ENCODE results near the gene C11orf65. TPM values are rescaled to one million over a fixed set of nuclear protein-coding genes. Genes with fewer than 3 reads are reported as not detected.

The C11orf65 gene
- polyA plus RNA-seq, 3 donors, result not detected

DNA sequence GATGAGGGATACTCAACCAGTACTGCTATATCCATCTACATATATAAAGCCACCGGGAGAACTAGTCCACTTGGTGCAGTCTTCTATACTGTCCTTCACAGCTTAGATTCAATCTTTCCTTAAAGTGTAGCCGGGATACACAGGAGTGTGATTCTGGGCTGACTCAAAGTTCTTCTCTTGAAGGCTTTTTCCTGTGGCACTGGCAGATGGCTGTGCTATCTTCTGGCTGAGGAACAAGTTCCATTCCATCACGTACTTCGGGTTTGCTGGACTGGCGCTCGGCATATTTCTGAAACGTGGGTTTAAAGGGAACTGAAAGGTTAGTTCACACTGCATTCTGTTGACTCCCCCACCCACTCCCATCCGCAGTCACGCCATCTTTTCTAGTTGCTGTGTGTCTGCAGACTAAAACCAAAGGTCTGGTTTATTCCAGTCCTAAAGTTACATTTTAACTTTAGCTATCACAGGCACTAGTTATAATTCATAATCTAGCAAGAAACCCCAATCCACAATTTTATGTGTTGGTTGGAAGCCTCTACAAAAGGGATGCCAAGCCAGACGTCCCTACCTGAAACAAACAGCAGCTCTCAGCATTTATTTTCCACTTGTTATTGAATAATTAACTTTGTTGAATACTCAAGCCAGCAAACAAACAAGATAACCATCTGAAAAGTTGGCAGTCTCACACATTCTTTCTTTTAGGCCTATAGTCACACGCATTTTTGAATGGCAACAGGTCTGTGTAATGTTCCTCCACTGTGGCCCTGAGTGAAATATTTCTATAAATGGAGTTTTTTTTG, 7.5 kb upstream of the C11orf65 start:
- Histone ChIP-seq H3K79me2 (ENCODE audit: insufficient read depth, low read length) (no peaks in the 10 kb centered on the region), H3K27me3 (ENCODE audit: control insufficient read depth in 2 of 2, insufficient read depth in 2 of 2, low read length in 2 of 2) (no peaks in the 10 kb centered on the region), H4K20me1 (ENCODE audit: insufficient read depth, low read length) (no peaks in the 10 kb centered on the region), H3K4me2 (replicated peaks; ENCODE audit: extremely low read depth, low read length, poor library complexity, severe bottlenecking) (no peak overlapping the region), H3K4me3 (replicated peaks in 1 of 3; ENCODE audit: low read depth in 2 of 3, low read length in 3 of 3) (no peak overlapping the region), H2AFZ (ENCODE audit: insufficient read depth, low read depth, low read length, poor library complexity, severe bottlenecking) (no peak overlapping the region), H3K36me3 (replicated peaks in 1 of 2; ENCODE audit: control insufficient read depth in 1 of 2, insufficient read depth in 2 of 2, low read length in 2 of 2) (peaks cover 14 to 32% of the 10 kb centered on the region in 2 donors), H3K27ac (ENCODE audit: low read depth in 1 of 2, low read length in 2 of 2) (no peak overlapping the region), H3K4me1 (ENCODE audit: control insufficient read depth in 1 of 2, insufficient read depth in 2 of 2, low read length in 2 of 2) (no peaks in the 10 kb centered on the region), H3K9me3 (replicated peaks in 1 of 2; ENCODE audit: control insufficient read depth in 1 of 2, insufficient read depth in 1 of 2, low read length in 2 of 2) (no peaks in the 10 kb centered on the region), H3K9ac (ENCODE audit: insufficient read depth, low read length, poor library complexity, severe bottlenecking) (no peak overlapping the region)
- 100% methylated on average over 1 of the region's 11 CpGs for WGBS (ENCODE audit: insufficient coverage)
- no peak overlapping the region for H3K4me3 Mint-ChIP-seq
- peaks cover 9 to 31% of the 10 kb centered on the region in 2 donors for H3K36me3 Mint-ChIP-seq
- H3K9me3 Mint-ChIP-seq, result no peaks in the 10 kb centered on the region
- TF ChIP-seq, protein P1, sequence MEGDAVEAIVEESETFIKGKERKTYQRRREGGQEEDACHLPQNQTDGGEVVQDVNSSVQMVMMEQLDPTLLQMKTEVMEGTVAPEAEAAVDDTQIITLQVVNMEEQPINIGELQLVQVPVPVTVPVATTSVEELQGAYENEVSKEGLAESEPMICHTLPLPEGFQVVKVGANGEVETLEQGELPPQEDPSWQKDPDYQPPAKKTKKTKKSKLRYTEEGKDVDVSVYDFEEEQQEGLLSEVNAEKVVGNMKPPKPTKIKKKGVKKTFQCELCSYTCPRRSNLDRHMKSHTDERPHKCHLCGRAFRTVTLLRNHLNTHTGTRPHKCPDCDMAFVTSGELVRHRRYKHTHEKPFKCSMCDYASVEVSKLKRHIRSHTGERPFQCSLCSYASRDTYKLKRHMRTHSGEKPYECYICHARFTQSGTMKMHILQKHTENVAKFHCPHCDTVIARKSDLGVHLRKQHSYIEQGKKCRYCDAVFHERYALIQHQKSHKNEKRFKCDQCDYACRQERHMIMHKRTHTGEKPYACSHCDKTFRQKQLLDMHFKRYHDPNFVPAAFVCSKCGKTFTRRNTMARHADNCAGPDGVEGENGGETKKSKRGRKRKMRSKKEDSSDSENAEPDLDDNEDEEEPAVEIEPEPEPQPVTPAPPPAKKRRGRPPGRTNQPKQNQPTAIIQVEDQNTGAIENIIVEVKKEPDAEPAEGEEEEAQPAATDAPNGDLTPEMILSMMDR (IDR thresholded peaks at IDR 0.05), result no peak
- DNase-seq, result no peak
- intact Hi-C loops (cut with micrococcal nuclease), result no loop called here
- peaks cover 0 to 2% (median 0%) of the 10 kb centered on the region in 3 donors for H3K27me3 Mint-ChIP-seq (ENCODE audit: low read depth in 3 of 3)
- H3K4me1 Mint-ChIP-seq, result peaks cover 3% of the 10 kb centered on the region
- H3K27ac Mint-ChIP-seq, result peak overlapping the region in 1 of 7 donors; percentile 21

DNA sequence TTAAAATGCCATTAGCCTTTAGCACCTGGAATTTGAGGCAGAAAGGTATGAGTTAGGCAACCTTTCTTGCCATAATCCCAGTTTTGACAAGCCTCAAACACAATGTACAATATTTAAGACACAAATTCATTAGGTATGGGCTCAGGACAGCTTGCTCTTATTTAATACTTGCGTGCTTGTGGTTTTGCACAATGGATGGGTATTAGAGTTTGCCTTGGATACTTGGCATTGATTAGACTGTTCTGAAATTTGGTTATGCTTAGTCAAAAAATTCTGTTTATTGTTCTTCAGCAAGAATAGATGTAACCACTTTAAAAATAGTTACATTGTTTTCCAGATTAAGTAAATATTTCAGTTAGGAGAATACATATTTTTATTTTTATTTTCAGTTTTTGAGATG, 5.4 kb upstream of the C11orf65 start:
- intact Hi-C loops (cut with micrococcal nuclease), result no loop called here
- Mint-ChIP-seq H3K4me3 (no peak overlapping the region), H3K9me3 (no peaks in the 10 kb centered on the region), H3K27ac (no peak overlapping the region), H3K4me1 (peaks cover 6% of the 10 kb centered on the region), H3K36me3 (peaks cover 9 to 28% of the 10 kb centered on the region in 2 donors), H3K27me3 (ENCODE audit: low read depth in 3 of 3) (peaks cover 0 to 2% (median 0%) of the 10 kb centered on the region in 3 donors)
- Histone ChIP-seq H3K4me2 (replicated peaks; ENCODE audit: extremely low read depth, low read length, poor library complexity, severe bottlenecking) (no peak overlapping the region), H3K9me3 (replicated peaks in 1 of 2; ENCODE audit: control insufficient read depth in 1 of 2, insufficient read depth in 1 of 2, low read length in 2 of 2) (no peaks in the 10 kb centered on the region), H3K4me1 (ENCODE audit: control insufficient read depth in 1 of 2, insufficient read depth in 2 of 2, low read length in 2 of 2) (peaks cover 4 to 7% of the 10 kb centered on the region in 2 donors), H4K20me1 (ENCODE audit: insufficient read depth, low read length) (no peaks in the 10 kb centered on the region), H3K4me3 (replicated peaks in 1 of 3; ENCODE audit: low read depth in 2 of 3, low read length in 3 of 3) (no peak overlapping the region), H3K79me2 (ENCODE audit: insufficient read depth, low read length) (no peaks in the 10 kb centered on the region), H3K27ac (ENCODE audit: low read depth in 1 of 2, low read length in 2 of 2) (no peak overlapping the region), H3K9ac (ENCODE audit: insufficient read depth, low read length, poor library complexity, severe bottlenecking) (no peak overlapping the region), H3K36me3 (replicated peaks in 1 of 2; ENCODE audit: control insufficient read depth in 1 of 2, insufficient read depth in 2 of 2, low read length in 2 of 2) (peaks cover 14 to 20% of the 10 kb centered on the region in 2 donors), H2AFZ (ENCODE audit: insufficient read depth, low read depth, low read length, poor library complexity, severe bottlenecking) (no peak overlapping the region), H3K27me3 (ENCODE audit: control insufficient read depth in 2 of 2, insufficient read depth in 2 of 2, low read length in 2 of 2) (no peaks in the 10 kb centered on the region)
- no peak for DNase-seq
- no CpG with 5 or more reads among the region's 1 CpG for WGBS (ENCODE audit: insufficient coverage)
- TF ChIP-seq, protein P1 (IDR thresholded peaks at IDR 0.05), result no peak

All from CD14-positive monocyte (primary cell).